22Rv1 (cell line): ENCODE results near the gene SMAD3.

ENCODE experiments used
- H3K27ac ChIP-seq: fragments of 450-650 bp; 2 replicates; pipeline ENCODE4 v1.5.1; 2017
- CTCF ChIP-seq: fragments of 450-650 bp; IDR thresholded peaks from 2 replicates; pipeline ENCODE4 v1.5.1; 2017; ENCODE audit warnings: mild to moderate bottlenecking
- ZFX ChIP-seq: fragments of 450-650 bp; IDR thresholded peaks from 2 replicates; pipeline ENCODE4 v1.6.1; 2017; ENCODE audit warnings: antibody characterized with exemption, borderline replicate concordance

The SMAD3 gene

DNA sequence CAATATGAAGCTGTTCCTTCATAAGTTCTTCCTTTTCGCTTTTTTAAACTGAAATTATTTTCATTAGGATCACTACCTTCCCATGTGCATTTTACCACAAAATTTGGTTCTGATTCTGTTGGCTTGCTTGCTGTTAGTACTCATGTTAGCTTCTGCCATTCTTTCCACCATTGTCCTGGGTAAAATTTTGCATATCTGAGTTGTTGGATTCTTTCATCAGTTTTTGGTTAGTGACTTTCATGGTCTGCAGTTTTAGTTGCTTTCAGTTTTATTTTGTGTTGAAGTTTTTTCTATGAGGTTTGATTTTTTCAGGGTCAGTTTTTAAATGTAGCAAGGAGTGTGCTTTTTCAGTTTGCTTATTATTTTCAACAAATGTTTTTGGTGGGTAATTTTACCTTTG, 71.9 kb downstream of the SMAD3 start:
- H3K27ac ChIP-seq = no peak overlapping the region
- TF ChIP-seq CTCF (no peak), ZFX (no peak)

- no peak overlapping the region for H3K27ac ChIP-seq
- TF ChIP-seq CTCF = no peak
- TF ChIP-seq ZFX = no peak
Measured at GRCh38 chr15:67137951-67138848, 72.8 kb downstream of the SMAD3 start.

- TF ChIP-seq ZFX (no peak), CTCF (no peak)
- H3K27ac ChIP-seq = no peak overlapping the region
Measured at GRCh38 chr15:67138891-67139855, 73.8 kb downstream of the SMAD3 start.

- TF ChIP-seq CTCF (no peak), ZFX (no peak)
- no peak overlapping the region for H3K27ac ChIP-seq
Measured at GRCh38 chr15:67140078-67140833, 74.9 kb downstream of the SMAD3 start.

- no peak for TF ChIP-seq ZFX
- TF ChIP-seq CTCF = no peak
- H3K27ac ChIP-seq = no peak overlapping the region
Measured at GRCh38 chr15:67142092-67142766, 76.8 kb downstream of the SMAD3 start.

GRCh38 chr15:67142767-67143100, 77.3 kb downstream of the SMAD3 start:
- TF ChIP-seq CTCF (no peak), ZFX (no peak)
- no peak overlapping the region for H3K27ac ChIP-seq
